ENCODE results near the gene AFF3.

The AFF3 gene

GRCh38 chr2:99659874-99660273 lies 482.5 kb downstream of the AFF3 start:
- DNase-seq = no peak
- Histone ChIP-seq H3K4me1 (peaks cover 17% of the 10 kb centered on the region), H3K27me3 (no peaks in the 10 kb centered on the region), H3K4me3 (ENCODE audit: low read depth, low read length) (no peak overlapping the region), H3K36me3 (no peaks in the 10 kb centered on the region), H3K9me3 (no peaks in the 10 kb centered on the region)
- no peak for TF ChIP-seq CTCF (IDR thresholded peaks at IDR 0.05; ENCODE audit: low read depth, low read length)

- H3K9me3 ChIP-seq = no peaks in the 10 kb centered on the region
- no peaks in the 10 kb centered on the region for H3K36me3 ChIP-seq
- H3K4me3 ChIP-seq (ENCODE audit: low read depth, low read length) = no peak overlapping the region
- H3K27me3 ChIP-seq = no peaks in the 10 kb centered on the region
- no peak for TF ChIP-seq CTCF (IDR thresholded peaks at IDR 0.05; ENCODE audit: low read depth, low read length)
- no peak for DNase-seq
- H3K4me1 ChIP-seq = peaks cover 17% of the 10 kb centered on the region
Observed at GRCh38 chr2:99657691-99658258, 484.6 kb downstream of the AFF3 start.

- Histone ChIP-seq H3K4me1 (peaks cover 12% of the 10 kb centered on the region), H3K36me3 (no peaks in the 10 kb centered on the region), H3K27me3 (no peaks in the 10 kb centered on the region), H3K9me3 (no peaks in the 10 kb centered on the region), H3K4me3 (ENCODE audit: low read depth, low read length) (no peak overlapping the region)
- DNase-seq = peak; percentile 66
- no peak for TF ChIP-seq CTCF (IDR thresholded peaks at IDR 0.05; ENCODE audit: low read depth, low read length)
Observed at GRCh38 chr2:99656994-99657393, 485.4 kb downstream of the AFF3 start.

- no peak for DNase-seq
- H3K4me1 ChIP-seq = peaks cover 12% of the 10 kb centered on the region
- H3K27me3 ChIP-seq = no peaks in the 10 kb centered on the region
- no peaks in the 10 kb centered on the region for H3K9me3 ChIP-seq
- no peaks in the 10 kb centered on the region for H3K36me3 ChIP-seq
- 0 out of 2 replicates have a peak, but pooled peaks have one; percentile 2 for TF ChIP-seq CTCF (IDR thresholded peaks at IDR 0.05; ENCODE audit: low read depth, low read length)
- H3K4me3 ChIP-seq (ENCODE audit: low read depth, low read length) = no peak overlapping the region
Observed at GRCh38 chr2:99653433-99653832, 489.0 kb downstream of the AFF3 start.

- peaks cover 12% of the 10 kb centered on the region for H3K4me1 ChIP-seq
- no peak for DNase-seq
- TF ChIP-seq CTCF (IDR thresholded peaks at IDR 0.05; ENCODE audit: low read depth, low read length) = no peak
- H3K27me3 ChIP-seq = no peaks in the 10 kb centered on the region
- no peak overlapping the region for H3K4me3 ChIP-seq (ENCODE audit: low read depth, low read length)
- no peaks in the 10 kb centered on the region for H3K36me3 ChIP-seq
- H3K9me3 ChIP-seq = no peaks in the 10 kb centered on the region
Observed at GRCh38 chr2:99652862-99653261, 489.5 kb downstream of the AFF3 start.

GRCh38 chr2:99651930-99652670 lies 490.3 kb downstream of the AFF3 start:
- Histone ChIP-seq H3K36me3 (no peaks in the 10 kb centered on the region), H3K4me3 (ENCODE audit: low read depth, low read length) (no peak overlapping the region), H3K9me3 (no peaks in the 10 kb centered on the region), H3K4me1 (peaks cover 6% of the 10 kb centered on the region), H3K27me3 (no peaks in the 10 kb centered on the region)
- no peak for TF ChIP-seq CTCF (IDR thresholded peaks at IDR 0.05; ENCODE audit: low read depth, low read length)
- no peak for DNase-seq
